Sciatic nerve (tissue), 2 donors: ENCODE results near the gene AIPL1. TPM values are rescaled to one million over a fixed set of nuclear protein-coding genes. Genes with fewer than 3 reads are reported as not detected.

ENCODE experiments used
- ATAC-seq: fragments of 200-7000 bp; cut with Tn5 transposase; one replicate; pipeline ENCODE4 v1.9.1; 2020; ENCODE audit warnings: mild to moderate bottlenecking, moderate library complexity
- DNase-seq: peaks from one replicate; pipeline ENCODE4 v3.0.0-alpha.2; 2020; ENCODE audit warnings: low spot score
- intact Hi-C: fragments of 100-400 bp; cut with DNase I; formaldehyde crosslinking; loops from one replicate; pipeline ENCODE4 v1.14.2; 2022
- total RNA-seq: library from RNA; stranded (reverse); fragmentation: NEBNext Ultra II Directional; extraction: Animal tissue kit (Norgen Biotek cat#: 25700); gene quantifications from one replicate; pipeline ENCODE4 v1.2.1, GENCODE V29; 2021
- donor health status: DM: no; HTN: no; CAD: no.
- donor health status: DM: no; HTN: no; CAD: no.

Gene AIPL1
- total RNA-seq, 1 donor from 2014 or later = not detected

DNA sequence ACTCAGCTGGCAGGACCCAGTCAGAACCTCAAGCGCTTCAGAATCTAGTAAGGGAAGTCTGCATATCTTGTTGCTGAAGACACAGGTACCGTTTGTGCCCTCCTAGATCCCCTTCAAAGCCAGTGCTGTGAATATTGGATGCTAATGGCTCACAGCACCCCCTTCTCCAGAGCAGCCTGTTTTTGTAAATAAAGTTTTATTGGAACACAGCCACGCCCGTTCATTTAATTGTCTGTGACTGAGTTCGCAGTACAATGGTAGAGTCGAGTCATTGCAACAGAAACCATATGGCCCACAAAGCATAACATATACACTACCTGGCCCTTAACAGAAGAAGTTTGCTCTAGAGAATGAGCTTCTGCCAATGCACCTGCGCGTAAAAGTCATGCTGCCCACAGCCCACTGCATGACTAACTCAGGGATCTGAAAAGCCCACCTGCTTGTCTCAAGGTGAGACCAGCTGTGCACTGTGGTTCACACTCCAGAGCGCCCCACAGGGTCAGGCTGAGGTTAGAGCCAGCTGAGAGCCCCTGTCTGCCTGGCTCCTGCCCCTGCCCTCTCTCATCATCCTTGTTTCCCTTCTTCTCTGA is 48.8 kb downstream of the AIPL1 start:
- no peak for DNase-seq
- intact Hi-C loops = no loop called here

DNA sequence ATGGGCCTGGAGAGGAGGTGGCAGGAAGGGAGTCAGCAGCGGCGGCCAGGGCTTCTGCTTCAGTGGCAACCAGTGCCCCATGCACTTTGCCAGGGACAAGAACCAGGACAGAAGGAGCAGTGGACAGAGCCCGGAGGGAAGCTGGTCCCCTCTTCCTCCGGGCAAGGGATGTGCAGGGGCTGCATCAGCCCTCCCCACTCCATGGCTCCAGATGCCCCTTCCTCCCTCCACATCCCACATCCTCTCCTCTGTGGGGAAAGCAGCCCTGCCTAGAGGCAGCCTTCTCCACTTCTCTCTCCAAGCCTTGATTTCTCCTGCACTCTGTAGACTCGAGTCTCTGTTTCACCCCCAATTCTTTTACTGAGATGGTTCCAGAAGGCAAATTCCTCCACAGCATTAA is 50.4 kb downstream of the AIPL1 start:
- intact Hi-C loops = no loop called here
- DNase-seq (no peak), ATAC-seq (no peak)

More for the DNA sequence above, 48.8 kb downstream of the AIPL1 start:
- no peak for ATAC-seq

DNA sequence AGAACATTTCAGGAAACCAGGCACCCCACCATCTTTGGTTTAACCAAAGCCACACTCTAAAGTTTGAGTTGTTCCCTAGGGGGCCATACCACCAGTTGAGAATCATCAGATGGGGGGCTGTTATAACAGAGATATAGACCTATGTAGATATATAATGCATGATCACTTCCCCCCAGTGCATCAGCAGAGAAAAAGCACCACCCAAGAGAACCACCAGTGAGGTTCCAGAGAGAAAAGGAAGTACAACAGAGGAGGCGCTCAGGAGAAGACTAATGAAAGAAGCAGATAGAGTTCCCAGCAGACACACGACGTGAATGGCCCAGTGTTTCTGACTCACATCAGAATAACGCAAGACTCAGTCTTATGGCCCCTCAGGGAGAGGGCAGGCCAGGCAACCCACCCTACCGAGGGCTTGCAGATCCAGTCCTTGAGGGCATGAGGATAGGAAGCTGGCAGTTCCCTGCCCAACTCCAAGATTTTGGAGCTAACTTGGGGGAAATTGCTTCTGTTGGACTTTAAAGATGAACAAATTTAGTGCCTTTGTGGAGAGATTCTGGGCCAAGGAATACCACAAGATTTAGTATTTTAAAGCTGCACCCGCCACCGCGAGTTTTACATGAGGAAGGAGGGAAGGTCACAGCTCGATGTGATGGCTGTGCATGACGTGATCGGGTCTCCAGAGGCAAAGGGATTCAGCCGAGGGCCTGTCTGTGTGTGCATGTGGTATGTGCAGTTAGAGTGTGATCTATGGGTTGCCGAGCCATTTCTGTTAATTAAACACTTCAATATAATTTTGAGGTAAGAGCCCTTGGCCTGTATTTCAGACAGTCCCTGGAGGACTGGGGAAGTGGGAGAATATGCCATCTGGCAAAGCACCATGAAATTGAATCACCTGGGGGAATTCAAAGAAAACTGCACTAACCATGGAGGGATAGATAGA is 53.1 kb downstream of the AIPL1 start:
- DNase-seq = no peak
- no peak for ATAC-seq
- intact Hi-C loops = no loop called here

DNA sequence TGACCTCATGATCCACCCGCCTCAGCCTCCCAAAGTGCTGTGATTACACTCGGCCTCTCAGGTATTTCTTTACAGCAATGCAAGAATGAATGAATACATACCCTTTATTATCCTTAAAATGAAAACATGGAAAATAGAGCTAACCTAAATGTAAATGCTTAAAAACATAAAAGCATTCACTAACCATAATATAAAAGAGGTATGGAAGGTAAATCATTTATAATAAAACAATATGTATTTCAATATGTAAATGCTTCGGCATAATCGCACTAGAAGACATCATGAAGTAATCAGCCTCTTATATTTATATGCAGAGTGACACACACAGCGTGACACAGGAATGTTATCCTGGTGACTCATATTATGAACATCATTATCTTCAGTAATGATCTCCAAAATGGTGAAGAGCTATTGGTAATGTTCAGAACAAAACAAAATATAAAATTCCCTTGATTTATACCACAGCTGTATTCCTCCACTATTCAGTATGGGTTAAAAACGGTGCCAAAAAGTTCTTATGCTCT is 53.9 kb downstream of the AIPL1 start:
- ATAC-seq (no peak), DNase-seq (no peak)
- intact Hi-C loops = no loop called here

DNA sequence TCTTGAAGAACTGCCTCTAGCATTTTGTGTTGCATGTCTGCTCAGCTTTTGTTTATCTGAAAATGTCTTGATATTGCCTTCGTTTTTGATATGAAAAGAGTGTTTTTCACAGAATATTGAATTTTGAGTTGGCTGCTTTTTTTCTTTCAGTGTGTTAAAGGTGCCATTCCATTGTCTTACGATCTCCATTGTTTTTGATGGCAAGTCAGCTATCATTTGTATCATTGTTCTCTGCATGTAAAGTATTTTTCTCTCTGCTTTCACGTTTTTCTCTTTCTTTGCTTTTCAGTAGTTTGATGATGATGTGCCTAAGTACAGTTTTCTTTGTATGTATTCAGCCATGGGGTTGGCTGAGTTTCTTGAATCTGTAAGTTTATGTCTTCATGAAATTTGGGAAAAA is 57.0 kb downstream of the AIPL1 start:
- intact Hi-C loops = no loop called here
- DNase-seq (no peak), ATAC-seq (no peak)

DNA sequence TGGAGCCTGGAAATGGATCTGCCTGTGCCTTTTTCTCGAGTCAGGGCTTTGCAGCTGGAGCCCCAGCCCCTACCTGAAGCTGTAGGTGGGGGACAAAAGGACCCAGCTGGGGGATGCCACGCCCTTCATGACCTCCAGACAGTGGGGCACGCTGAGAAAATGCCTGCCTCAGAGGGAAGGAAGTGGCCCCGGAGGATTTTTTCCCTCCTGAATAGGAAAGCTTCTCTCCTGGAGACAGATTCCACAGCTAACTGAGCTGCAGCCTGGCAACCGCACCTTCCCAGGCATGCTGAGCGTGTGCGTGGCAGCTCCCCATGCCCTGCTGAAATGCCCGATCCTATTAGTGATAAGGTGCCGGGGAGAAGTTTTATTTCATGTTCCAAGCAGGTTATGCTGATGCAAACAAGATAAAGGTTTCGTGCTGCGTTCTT is 58.0 kb downstream of the AIPL1 start:
- intact Hi-C loops = no loop called here
- ATAC-seq (no peak), DNase-seq (no peak)

DNA sequence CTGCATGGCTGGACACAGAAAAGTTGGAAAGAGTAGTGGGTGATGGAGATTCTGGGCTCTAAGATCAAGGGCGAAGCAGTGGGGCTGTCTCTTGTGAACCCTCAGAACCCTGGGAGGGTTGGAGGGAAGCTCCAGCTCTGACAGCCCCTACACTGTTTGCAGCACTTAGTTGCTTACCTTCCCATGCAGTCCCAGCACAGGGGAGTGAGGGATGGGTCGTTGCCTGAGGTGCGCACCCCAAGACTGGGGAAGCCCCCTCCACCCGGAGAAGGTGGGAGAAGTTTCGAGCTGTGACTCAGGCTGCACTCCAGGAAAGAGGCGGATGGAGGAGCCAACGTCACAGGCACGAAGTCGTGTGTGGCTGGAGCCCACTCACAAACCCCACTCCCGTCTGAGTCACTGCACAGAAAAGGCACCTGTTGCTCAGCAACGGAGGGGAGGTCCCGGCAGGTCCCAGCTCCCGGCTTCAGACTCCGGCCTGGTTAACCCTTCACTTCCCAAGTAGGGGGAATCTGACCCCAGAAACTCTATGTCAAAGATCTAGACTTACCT is 60.1 kb downstream of the AIPL1 start:
- intact Hi-C loops = loop anchor here (1.0 to 5.0 kb wide), 2 partner anchors 36 to 578 kb away; no protein-coding TSS in a partner anchor

DNA sequence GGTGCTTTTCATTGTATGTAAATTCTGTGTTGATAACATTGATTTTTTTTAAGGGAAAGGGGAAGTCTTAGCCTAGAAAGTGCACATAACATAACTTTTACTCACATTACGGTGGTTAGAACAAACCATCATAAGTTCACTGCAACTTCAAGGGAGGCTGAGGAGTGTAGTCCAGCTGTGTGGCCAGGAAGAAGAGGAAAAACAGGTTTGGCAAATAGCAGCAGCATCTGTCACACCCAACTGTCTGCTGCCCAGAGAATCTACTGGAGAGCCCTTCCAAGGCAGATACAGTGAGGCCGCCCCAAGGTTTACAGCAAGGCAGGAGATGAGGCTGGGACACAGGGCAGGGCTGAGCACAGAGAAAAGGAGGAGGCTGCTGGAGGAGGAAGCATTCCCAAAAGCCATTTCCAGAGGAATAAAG is 60.6 kb downstream of the AIPL1 start:
- intact Hi-C loops = loop anchor here (5.0 kb wide), 1 partner anchor 577 kb away; no protein-coding TSS in a partner anchor
- DNase-seq (no peak), ATAC-seq (no peak)

More for the DNA sequence above, 60.1 kb downstream of the AIPL1 start:
- ATAC-seq (no peak), DNase-seq (no peak)

Other genes starting within 250 kb of the AIPL1 start
- not detected for gene PIMREG, start 9.3 kb upstream of the AIPL1 start, total RNA-seq
- gene PITPNM3, start 121.4 kb upstream of the AIPL1 start, total RNA-seq = 4.3 TPM
- gene KIAA0753, start 205.6 kb upstream of the AIPL1 start, total RNA-seq = 22.5 TPM
- gene TXNDC17, start 205.9 kb upstream of the AIPL1 start, total RNA-seq = 27.3 TPM
- gene MED31, start 216.5 kb upstream of the AIPL1 start, total RNA-seq = 13.8 TPM
- gene C17orf100, start 216.6 kb upstream of the AIPL1 start, total RNA-seq = 2.1 TPM